Activated effector memory CD4-positive, alpha-beta T cell treated with Interleukin-2 at 50 U/mL for 16 hours (primary cell): ENCODE results near the gene GRID1.

ENCODE experiments used
- DNase-seq: peaks from one replicate; pipeline ENCODE4 v3.0.0-alpha.2; 2020

The GRID1 gene

GRCh38 chr10:86350897-86351296 lies 15.7 kb downstream of the GRID1 start:
- DNase-seq = no peak

DNA sequence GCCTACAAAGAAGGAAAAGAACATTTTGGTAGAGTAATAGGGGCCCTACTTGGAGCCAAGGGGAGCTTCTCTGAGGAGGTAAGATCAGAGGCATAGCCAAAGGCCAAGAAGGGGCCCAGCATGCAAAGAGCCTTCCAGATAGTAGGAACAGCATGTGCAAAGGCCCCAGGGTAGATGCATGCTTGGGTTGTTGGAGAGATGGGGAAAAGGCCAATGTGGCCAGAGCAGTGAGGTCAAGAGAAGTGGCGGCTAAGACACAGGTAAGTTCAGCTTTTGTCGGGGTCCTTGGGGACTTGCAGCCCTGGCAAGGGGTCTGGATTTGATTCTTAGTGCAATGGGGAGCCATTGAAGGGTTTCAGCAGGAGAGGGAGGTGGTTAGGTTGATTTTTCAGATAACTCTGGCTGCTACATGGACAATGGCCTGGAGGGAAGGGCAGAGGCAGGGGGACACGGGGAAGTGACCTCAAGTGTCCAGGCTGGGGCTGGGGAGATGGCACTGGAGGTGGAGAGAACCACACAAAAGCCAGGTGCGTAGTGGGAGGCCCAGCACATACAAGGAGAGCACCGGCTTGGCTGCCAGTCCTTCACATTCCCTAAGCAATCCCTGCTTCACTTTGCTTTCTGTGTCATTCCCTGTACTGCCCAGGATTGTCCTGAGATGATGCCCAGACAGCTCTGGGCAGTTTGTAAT lies 16.5 kb downstream of the GRID1 start:
- DNase-seq = no peak

GRCh38 chr10:86349474-86349873 lies 17.1 kb downstream of the GRID1 start:
- DNase-seq = no peak

GRCh38 chr10:86348321-86349210 lies 18.0 kb downstream of the GRID1 start:
- DNase-seq = no peak

- DNase-seq = no peak
These were observed 18.7 kb downstream of the GRID1 start for GRCh38 chr10:86347856-86348255.

DNA sequence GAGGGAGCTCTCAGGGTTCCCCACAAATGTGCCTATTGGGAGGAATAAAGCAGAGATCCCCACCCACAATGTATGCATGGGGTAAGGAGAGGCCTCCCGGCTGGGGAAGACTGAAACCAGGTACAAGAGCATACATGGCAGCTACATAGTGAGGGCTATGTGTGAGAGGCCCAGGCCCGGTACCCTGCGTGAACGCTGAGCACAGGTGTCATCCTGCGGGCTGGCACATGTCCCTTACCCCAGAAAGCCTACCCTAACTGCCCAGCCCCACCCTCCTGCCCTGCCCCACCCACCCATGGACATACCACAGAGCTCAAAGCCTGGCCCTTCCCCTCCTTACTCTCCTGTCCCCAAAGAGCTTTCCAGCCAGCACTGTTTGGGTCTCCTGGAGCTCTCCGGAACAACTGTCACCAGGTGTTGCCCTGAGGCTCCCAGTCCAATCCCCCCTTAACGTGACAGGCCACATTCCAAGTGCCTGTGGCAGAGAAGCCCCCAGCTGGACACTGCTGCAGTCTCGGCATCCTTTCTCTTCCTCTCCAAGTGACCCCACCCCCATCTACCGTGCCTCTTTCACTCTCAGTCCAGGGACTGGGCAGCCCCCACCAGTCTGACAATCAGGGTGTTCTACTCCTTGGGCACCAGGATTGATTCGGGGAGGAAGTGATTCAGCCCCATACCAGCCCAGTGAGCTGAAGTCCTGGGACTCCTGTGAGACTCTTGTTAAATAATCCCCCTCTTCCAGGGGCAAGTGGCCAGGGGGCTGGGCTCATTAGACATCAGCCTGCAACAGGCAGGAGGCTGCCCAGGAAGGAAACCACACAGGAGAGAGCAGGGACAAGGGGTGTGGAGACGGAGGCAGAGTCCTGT lies 19.6 kb downstream of the GRID1 start:
- DNase-seq = no peak

- no peak for DNase-seq
These were observed 20.5 kb downstream of the GRID1 start for GRCh38 chr10:86345859-86346798.

DNA sequence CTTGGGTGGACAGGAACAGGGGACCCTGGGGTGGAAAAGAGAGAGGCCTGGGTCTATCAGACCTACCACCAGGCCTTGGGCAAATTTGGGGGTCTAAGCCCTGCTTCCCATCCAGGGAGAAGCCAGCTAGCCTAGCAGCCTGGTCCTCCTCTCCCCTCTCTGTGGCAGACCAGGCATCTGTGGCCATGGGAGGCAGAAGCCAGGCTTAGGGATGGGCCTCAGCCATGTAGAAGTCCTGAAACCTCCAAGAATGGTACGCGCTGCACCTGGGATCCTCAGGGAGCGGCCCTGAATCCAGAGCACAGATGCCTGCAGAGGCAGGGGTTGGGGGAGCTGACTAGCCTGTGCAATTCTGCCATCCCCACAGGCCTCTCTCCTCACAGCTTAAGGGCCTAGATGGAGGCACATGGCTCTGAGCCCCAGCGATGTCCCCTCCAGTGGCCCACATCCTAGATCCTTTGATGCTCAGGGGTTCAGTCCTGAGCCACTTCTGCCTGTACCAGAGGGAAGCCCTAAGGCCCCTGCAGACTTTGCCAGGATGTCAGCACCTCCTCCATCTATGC lies 21.2 kb downstream of the GRID1 start:
- no peak for DNase-seq

DNA sequence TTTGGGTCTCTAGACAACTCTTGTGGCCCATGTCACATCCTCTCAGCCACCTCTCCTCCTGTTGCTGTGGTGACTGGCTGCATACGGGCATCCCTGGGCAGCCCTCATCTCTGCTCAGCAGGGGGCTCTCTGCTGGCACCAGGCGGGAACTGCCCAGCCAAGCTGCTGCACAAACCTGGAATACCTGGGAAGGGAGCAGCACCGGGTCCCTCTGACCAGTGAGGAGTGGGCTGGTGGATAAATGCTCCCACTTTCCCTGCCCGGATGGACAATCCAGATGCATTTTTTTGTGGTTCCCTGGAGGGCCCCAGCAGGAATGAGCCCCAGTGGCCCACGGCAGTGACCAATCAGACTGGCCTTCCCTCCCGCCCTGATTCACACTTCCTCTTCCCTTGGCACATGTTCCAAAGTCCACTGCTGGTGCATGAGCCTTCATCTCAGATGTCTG lies 21.9 kb downstream of the GRID1 start:
- DNase-seq = no peak

- DNase-seq = no peak
These were observed 22.3 kb downstream of the GRID1 start for GRCh38 chr10:86344281-86344680.

DNA sequence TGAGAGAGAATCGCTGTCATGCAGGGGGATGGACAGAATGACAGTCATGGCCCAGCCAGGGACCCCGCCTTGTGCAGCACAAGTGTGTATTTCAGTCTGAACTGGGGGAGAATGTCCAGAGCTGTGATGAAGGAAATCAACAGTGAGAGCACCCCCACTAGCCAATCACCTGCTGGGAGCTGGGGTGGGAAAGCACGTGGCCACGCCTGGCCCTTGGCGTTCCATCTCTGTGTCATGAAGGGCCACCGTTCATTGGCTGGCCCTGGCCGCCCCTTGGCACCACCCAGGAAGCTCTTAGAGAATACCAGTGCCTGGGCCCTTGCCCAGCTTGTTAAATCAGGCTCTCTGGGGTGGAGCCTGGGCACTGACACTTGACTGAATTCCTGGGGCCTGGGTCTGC lies 22.8 kb downstream of the GRID1 start:
- DNase-seq = no peak

- DNase-seq = no peak
These were observed 24.3 kb downstream of the GRID1 start for GRCh38 chr10:86342111-86342863.

DNA sequence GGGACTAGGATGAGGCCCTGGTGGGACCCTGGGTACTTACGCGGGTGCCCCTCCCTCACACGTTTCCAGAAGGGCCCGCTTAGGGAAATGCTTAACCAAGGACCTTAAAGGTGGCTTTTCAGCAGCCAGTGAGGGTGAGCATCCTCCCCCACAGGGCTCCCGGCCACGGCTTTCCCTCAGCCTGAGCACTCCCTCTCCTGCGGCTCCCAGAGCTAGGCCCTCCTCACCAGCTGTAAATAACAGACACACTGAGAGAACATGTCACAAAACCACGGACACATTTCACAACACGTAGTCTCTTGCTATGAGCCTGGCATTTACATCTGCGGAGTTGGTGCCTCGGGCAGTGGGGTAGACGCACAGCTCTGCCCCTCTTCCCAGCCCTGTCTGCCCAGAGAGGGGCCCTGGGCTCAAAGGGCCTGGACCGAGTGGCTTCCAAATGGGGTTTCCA lies 25.2 kb downstream of the GRID1 start:
- no peak for DNase-seq

- no peak for DNase-seq
These were observed 25.7 kb downstream of the GRID1 start for GRCh38 chr10:86340991-86341260.

GRCh38 chr10:86340176-86340990 lies 26.2 kb downstream of the GRID1 start:
- no peak for DNase-seq

- DNase-seq = no peak
These were observed 27.2 kb downstream of the GRID1 start for GRCh38 chr10:86339226-86339865.

GRCh38 chr10:86337121-86337601 lies 29.4 kb downstream of the GRID1 start:
- DNase-seq = no peak

DNA sequence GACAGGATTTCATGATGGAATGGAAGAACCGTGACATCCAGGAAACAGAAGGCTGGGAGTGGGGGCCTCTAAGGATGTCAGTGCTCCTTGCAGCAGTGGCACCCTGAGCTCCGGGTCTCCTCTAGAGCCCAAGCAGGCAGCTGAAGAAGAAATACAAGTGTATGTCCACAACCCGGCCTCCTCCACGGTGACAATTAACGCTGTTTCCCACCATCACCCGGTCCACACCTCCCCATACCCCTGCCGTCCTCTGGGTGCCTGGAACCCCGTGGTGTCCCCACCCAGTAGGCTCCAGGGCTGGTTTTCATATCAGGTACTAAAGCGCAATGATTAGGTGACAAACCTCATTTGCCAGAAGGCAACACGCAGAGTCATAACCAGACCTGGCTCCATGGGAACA lies 30.3 kb downstream of the GRID1 start:
- DNase-seq = no peak

GRCh38 chr10:86335831-86336230 lies 30.8 kb downstream of the GRID1 start:
- DNase-seq = no peak

- no peak for DNase-seq
These were observed 31.3 kb downstream of the GRID1 start for GRCh38 chr10:86335257-86335656.
